Activated CD4-positive, alpha-beta T cell treated with anti-CD3 and anti-CD28 coated beads, Interleukin-2, amount 10 ng/mL, durations not matched to agents 7 days and 5 days (primary cell): ENCODE measurements around the gene ACBD4. TPM values are rescaled to one million over a fixed set of nuclear protein-coding genes. Genes with fewer than 3 reads are reported as not detected.

Experiments
- CTCF ChIA-PET: fragments of 350-600 bp; sonication (Branson Sonifier 250); formaldehyde crosslinking; loops from one replicate; lab custom pipeline; 2021; ENCODE audit warnings: antibody characterized with exemption; lab: Charles Lee
- POLR2A ChIA-PET: fragments of 350-600 bp; sonication (Branson Sonifier 250); formaldehyde crosslinking; loops from one replicate; lab custom pipeline; 2021; ENCODE audit warnings: antibody characterized with exemption; lab: Charles Lee
- DNase-seq: peaks from one replicate; pipeline ENCODE4 v3.0.0-alpha.2; 2020
- H3K27ac Mint-ChIP-seq: one replicate; pipeline ENCODE4 v1.8.0; 2021; ENCODE audit warnings: mild to moderate bottlenecking, moderate library complexity, mixed read lengths
- H3K27me3 Mint-ChIP-seq: one replicate; pipeline ENCODE4 v1.8.0; 2021; ENCODE audit warnings: mixed read lengths
- H3K36me3 Mint-ChIP-seq: one replicate; pipeline ENCODE4 v1.8.0; 2021; ENCODE audit warnings: low read depth, mixed read lengths
- H3K4me1 Mint-ChIP-seq: one replicate; pipeline ENCODE4 v1.8.0; 2021; ENCODE audit warnings: mixed read lengths
- H3K4me3 Mint-ChIP-seq: one replicate; pipeline ENCODE4 v1.8.0; 2021; ENCODE audit warnings: mild to moderate bottlenecking, moderate library complexity, mixed read lengths
- H3K9me3 Mint-ChIP-seq: one replicate; pipeline ENCODE4 v1.8.0; 2021; ENCODE audit warnings: mixed read lengths
- total RNA-seq, 2 experiments: library from RNA; stranded (reverse); gene quantifications; one replicate each; pipeline ENCODE4 v1.2.3, GENCODE V29; 2021

The ACBD4 gene
- total RNA-seq, 2 experiments from 2014 or later, result 18.4 to 19.7 TPM

- ChIA-PET CTCF (interaction anchor here (1.0 to 11.0 kb wide), 4 partner anchors 11 to 90 kb away, joined by 3 to 203 read pairs (median 110); partner anchors contain the start of genes ACBD4 and HEXIM2), POLR2A (interaction anchor here (0.7 to 1.6 kb wide), 3 partner anchors 12 to 165 kb away, joined by 3 to 4 read pairs (median 4); partner anchors contain the start of gene ACBD4)
- DNase-seq, result peak; percentile 80
- Mint-ChIP-seq H3K27me3 (no peaks in the 10 kb centered on the region), H3K4me1 (peaks cover 57% of the 10 kb centered on the region), H3K27ac (peak overlapping the region; percentile 100), H3K4me3 (peak overlapping the region; percentile 98), H3K36me3 (peaks cover 15% of the 10 kb centered on the region), H3K9me3 (no peaks in the 10 kb centered on the region)
Observed at GRCh38 chr17:45146890-45147580, 11.5 kb downstream of the ACBD4 start.

- POLR2A ChIA-PET, result interaction anchor here (0.7 to 2.4 kb wide), 8 partner anchors 11 to 164 kb away, joined by 3 to 24 read pairs (median 4); partner anchors contain the start of genes ACBD4 and HEXIM2
- Mint-ChIP-seq H3K27ac (peak overlapping the region; percentile 100), H3K4me3 (peak overlapping the region; percentile 98), H3K9me3 (no peaks in the 10 kb centered on the region), H3K36me3 (peaks cover 15% of the 10 kb centered on the region), H3K27me3 (no peaks in the 10 kb centered on the region), H3K4me1 (peaks cover 57% of the 10 kb centered on the region)
- DNase-seq, result peak; percentile 78
- CTCF ChIA-PET, result interaction anchor here (0.9 to 11.0 kb wide), 11 partner anchors 12 to 89 kb away, joined by 3 to 203 read pairs (median 11); partner anchors contain the start of genes ACBD4, FMNL1, HEXIM2 and PLCD3
Observed at GRCh38 chr17:45147581-45148182, 12.2 kb downstream of the ACBD4 start.

- Mint-ChIP-seq H3K27ac (peak within 1 kb of the TSS; percentile 100), H3K27me3 (no peaks in the 10 kb centered on the region), H3K9me3 (no peaks in the 10 kb centered on the region), H3K4me3 (peak within 1 kb of the TSS; percentile 98), H3K4me1 (peaks cover 56% of the 10 kb centered on the region), H3K36me3 (peaks cover 15% of the 10 kb centered on the region)
- DNase-seq, result peak; percentile 99
- CTCF ChIA-PET, result interaction anchor here (0.6 to 11.0 kb wide), 29 partner anchors 9 to 264 kb away, joined by 3 to 203 read pairs (median 4); partner anchors contain the start of genes ACBD4, EFTUD2, FMNL1 and HEXIM2
- POLR2A ChIA-PET, result interaction anchor here (0.7 to 2.4 kb wide), 9 partner anchors 10 to 856 kb away, joined by 3 to 24 read pairs (median 4); partner anchors contain the start of genes ACBD4 and HEXIM2
Observed at GRCh38 chr17:45148183-45149036, 12.9 kb downstream of the ACBD4 start, which contains the start of gene HEXIM1. HEXIM1 (plus strand) TSS chr17:45148475; CDS start chr17:45149191, 716 bp downstream.

- peak; percentile 80 for DNase-seq
- H3K4me1 Mint-ChIP-seq, result peaks cover 50% of the 10 kb centered on the region
- CTCF ChIA-PET, result interaction anchor here (0.6 to 11.0 kb wide), 35 partner anchors 10 to 263 kb away, joined by 3 to 203 read pairs (median 4); partner anchors contain the start of genes ACBD4, EFTUD2, FMNL1 and HEXIM2
- H3K36me3 Mint-ChIP-seq, result peaks cover 15% of the 10 kb centered on the region
- no peaks in the 10 kb centered on the region for H3K27me3 Mint-ChIP-seq
- H3K4me3 Mint-ChIP-seq, result peak overlapping the region; percentile 98
- H3K9me3 Mint-ChIP-seq, result no peaks in the 10 kb centered on the region
- POLR2A ChIA-PET, result interaction anchor here (0.5 to 2.4 kb wide), 7 partner anchors 12 to 1091 kb away, joined by 3 to 24 read pairs (median 5); partner anchors contain the start of genes ACBD4 and HEXIM2
- peak overlapping the region; percentile 100 for H3K27ac Mint-ChIP-seq
Observed at GRCh38 chr17:45149037-45149668, 13.7 kb downstream of the ACBD4 start.

GRCh38 chr17:45149669-45150664, 14.5 kb downstream of the ACBD4 start:
- H3K27ac Mint-ChIP-seq, result peak overlapping the region; percentile 100
- peaks cover 15% of the 10 kb centered on the region for H3K36me3 Mint-ChIP-seq
- peaks cover 49% of the 10 kb centered on the region for H3K4me1 Mint-ChIP-seq
- no peaks in the 10 kb centered on the region for H3K27me3 Mint-ChIP-seq
- ChIA-PET POLR2A (interaction anchor here (1.6 to 2.4 kb wide), 2 partner anchors 11 to 48 kb away, joined by 7 to 24 read pairs; partner anchors contain the start of gene HEXIM2), CTCF (interaction anchor here (0.6 to 11.0 kb wide), 26 partner anchors 11 to 263 kb away, joined by 3 to 203 read pairs (median 5); partner anchors contain the start of genes ACBD4, FMNL1, HEXIM2 and PLCD3)
- peak; percentile 43 for DNase-seq
- no peaks in the 10 kb centered on the region for H3K9me3 Mint-ChIP-seq
- H3K4me3 Mint-ChIP-seq, result peak overlapping the region; percentile 98

- peaks cover 44% of the 10 kb centered on the region for H3K4me1 Mint-ChIP-seq
- peaks cover 17% of the 10 kb centered on the region for H3K36me3 Mint-ChIP-seq
- no peaks in the 10 kb centered on the region for H3K27me3 Mint-ChIP-seq
- H3K9me3 Mint-ChIP-seq, result no peaks in the 10 kb centered on the region
- POLR2A ChIA-PET, result interaction anchor here (1.7 kb wide), 1 partner anchor 10 kb away, joined by 7 read pairs; the partner anchor contains the start of gene HEXIM2
- CTCF ChIA-PET, result interaction anchor here (0.6 to 11.0 kb wide), 15 partner anchors 10 to 1205 kb away, joined by 3 to 203 read pairs (median 3); partner anchors contain the start of genes ACBD4 and HEXIM2
- H3K27ac Mint-ChIP-seq, result peak overlapping the region; percentile 82
- H3K4me3 Mint-ChIP-seq, result peak overlapping the region; percentile 98
- DNase-seq, result no peak
Observed at GRCh38 chr17:45150911-45151809, 15.7 kb downstream of the ACBD4 start.

GRCh38 chr17:45155029-45155428, 19.5 kb downstream of the ACBD4 start:
- CTCF ChIA-PET, result interaction anchor here (0.6 to 11.0 kb wide), 6 partner anchors 14 to 518 kb away, joined by 3 to 203 read pairs (median 4); partner anchors contain the start of gene ACBD4
- Mint-ChIP-seq H3K4me1 (peaks cover 44% of the 10 kb centered on the region), H3K27me3 (no peaks in the 10 kb centered on the region), H3K36me3 (peaks cover 20% of the 10 kb centered on the region), H3K4me3 (no peak overlapping the region), H3K27ac (no peak overlapping the region), H3K9me3 (no peaks in the 10 kb centered on the region)
- DNase-seq, result no peak
- POLR2A ChIA-PET, result no interaction called here

GRCh38 chr17:45155483-45155882, 20.0 kb downstream of the ACBD4 start:
- Mint-ChIP-seq H3K27me3 (no peaks in the 10 kb centered on the region), H3K9me3 (no peaks in the 10 kb centered on the region), H3K36me3 (peaks cover 21% of the 10 kb centered on the region), H3K4me1 (peaks cover 42% of the 10 kb centered on the region), H3K4me3 (no peak overlapping the region), H3K27ac (no peak overlapping the region)
- no peak for DNase-seq
- CTCF ChIA-PET, result interaction anchor here (0.6 to 11.0 kb wide), 4 partner anchors 19 to 234 kb away, joined by 3 to 203 read pairs (median 4); partner anchors contain the start of gene ACBD4
- POLR2A ChIA-PET, result no interaction called here

GRCh38 chr17:45156242-45156641, 20.8 kb downstream of the ACBD4 start:
- no peak overlapping the region for H3K27ac Mint-ChIP-seq
- H3K9me3 Mint-ChIP-seq, result no peaks in the 10 kb centered on the region
- no peak for DNase-seq
- CTCF ChIA-PET, result interaction anchor here (11.0 kb wide), 1 partner anchor 20 kb away, joined by 203 read pairs; the partner anchor contains the start of gene ACBD4
- peaks cover 23% of the 10 kb centered on the region for H3K36me3 Mint-ChIP-seq
- H3K4me1 Mint-ChIP-seq, result peaks cover 35% of the 10 kb centered on the region
- no peaks in the 10 kb centered on the region for H3K27me3 Mint-ChIP-seq
- H3K4me3 Mint-ChIP-seq, result no peak overlapping the region
- POLR2A ChIA-PET, result no interaction called here
